H9 (cell line): ENCODE results near the gene THPO. TPM values are rescaled to one million over a fixed set of nuclear protein-coding genes. Genes with fewer than 3 reads are reported as not detected.

ENCODE experiments used
- DNase-seq: peaks from one replicate; pipeline ENCODE4 v3.0.0-alpha.2; 2017
- H2AFZ ChIP-seq: one replicate; pipeline ENCODE4 v1.6.1; 2013; ENCODE audit warnings: mild to moderate bottlenecking, low read length, control low read depth, moderate library complexity
- H2AK5ac ChIP-seq: 2 replicates; pipeline ENCODE4 v1.6.1; 2013; ENCODE audit warnings: low read length, control low read depth, mixed read lengths; ENCODE audit not compliant: insufficient read length
- H2BK120ac ChIP-seq: one replicate; pipeline ENCODE4 v1.6.1; 2013; ENCODE audit warnings: low read depth, mild to moderate bottlenecking, low read length, control low read depth, inconsistent platforms; ENCODE audit not compliant: poor library complexity, severe bottlenecking
- H2BK12ac ChIP-seq: 2 replicates; pipeline ENCODE4 v1.6.1; 2013; ENCODE audit warnings: low read length, control low read depth, mixed read lengths, low read depth; ENCODE audit not compliant: insufficient read length
- H2BK15ac ChIP-seq: 2 replicates; pipeline ENCODE4 v1.6.1; 2013; ENCODE audit warnings: low read depth, low read length, control low read depth
- H2BK20ac ChIP-seq: one replicate; pipeline ENCODE4 v1.6.1; 2013; ENCODE audit warnings: low read depth, mild to moderate bottlenecking, low read length, control low read depth, inconsistent platforms; ENCODE audit not compliant: poor library complexity, severe bottlenecking
- H2BK5ac ChIP-seq: 2 replicates; pipeline ENCODE4 v1.6.1; 2013; ENCODE audit warnings: low read length, control low read depth, mixed read lengths; ENCODE audit not compliant: insufficient read length
- H3K14ac ChIP-seq: 2 replicates; pipeline ENCODE4 v1.6.1; 2013; ENCODE audit warnings: low read length, control low read depth; ENCODE audit not compliant: insufficient read depth
- H3K18ac ChIP-seq: 2 replicates; pipeline ENCODE4 v1.6.1; 2013; ENCODE audit warnings: low read depth, mild to moderate bottlenecking, mixed read lengths, low read length, control low read depth; ENCODE audit not compliant: insufficient read length
- H3K23ac ChIP-seq: 2 replicates; pipeline ENCODE4 v1.6.1; 2013; ENCODE audit warnings: low read length, control low read depth, mixed read lengths, low read depth; ENCODE audit not compliant: insufficient read length
- H3K23me2 ChIP-seq: 2 replicates; pipeline ENCODE4 v1.6.1; 2013; ENCODE audit warnings: low read depth, mild to moderate bottlenecking, mixed read lengths, low read length, control low read depth; ENCODE audit not compliant: insufficient read length, poor library complexity, severe bottlenecking
- H3K27ac ChIP-seq: 2 replicates; pipeline ENCODE4 v1.5.1; 2013; ENCODE audit warnings: low read length, control low read depth, mixed read lengths, low read depth; ENCODE audit not compliant: insufficient read length
- H3K27me3 ChIP-seq: 2 replicates; pipeline ENCODE4 v1.6.1; 2013; ENCODE audit warnings: low read length, control low read depth, inconsistent platforms; ENCODE audit not compliant: insufficient read depth
- H3K4ac ChIP-seq: 2 replicates; pipeline ENCODE4 v1.6.1; 2013; ENCODE audit warnings: low read depth, mild to moderate bottlenecking, control low read depth, inconsistent platforms, low read length, moderate library complexity
- H3K4me1 ChIP-seq: 2 replicates; pipeline ENCODE4 v1.6.1; 2013; ENCODE audit warnings: low read length, control low read depth, inconsistent platforms; ENCODE audit not compliant: insufficient read depth
- H3K4me2 ChIP-seq: 2 replicates; pipeline ENCODE4 v1.6.1; 2013; ENCODE audit warnings: low read length, control low read depth, mixed read lengths; ENCODE audit not compliant: insufficient read length, insufficient read depth
- H3K56ac ChIP-seq: 2 replicates; pipeline ENCODE4 v1.6.1; 2013; ENCODE audit warnings: low read depth, mild to moderate bottlenecking, mixed read lengths, low read length, control low read depth; ENCODE audit not compliant: insufficient read length
- H3K79me1 ChIP-seq: 2 replicates; pipeline ENCODE4 v1.6.1; 2013; ENCODE audit warnings: low read depth, mild to moderate bottlenecking, moderate library complexity, low read length, control low read depth, inconsistent platforms; ENCODE audit not compliant: insufficient read depth, poor library complexity, severe bottlenecking
- H3K79me2 ChIP-seq: 2 replicates; pipeline ENCODE4 v1.6.1; 2013; ENCODE audit warnings: low read length, control low read depth, inconsistent platforms; ENCODE audit not compliant: insufficient read depth
- H3K9ac ChIP-seq: 2 replicates; pipeline ENCODE4 v1.6.1; 2013; ENCODE audit warnings: low read length, control low read depth, mixed read lengths; ENCODE audit not compliant: insufficient read length; ENCODE audit errors: extremely low read depth
- H3K9me3 ChIP-seq: one replicate; pipeline ENCODE4 v1.6.1; 2013; ENCODE audit warnings: low read depth, low read length, inconsistent platforms; ENCODE audit not compliant: control insufficient read depth
- H3T11ph ChIP-seq: one replicate; pipeline ENCODE4 v1.6.1; 2013; ENCODE audit warnings: mild to moderate bottlenecking, low read length, control low read depth, inconsistent platforms
- H4K20me1 ChIP-seq: one replicate; pipeline ENCODE4 v1.6.1; 2013; ENCODE audit not compliant: control insufficient read depth, insufficient read length, insufficient read depth
- H4K5ac ChIP-seq: 2 replicates; pipeline ENCODE4 v1.6.1; 2013; ENCODE audit warnings: low read depth, mild to moderate bottlenecking, mixed read lengths, low read length, control low read depth; ENCODE audit not compliant: insufficient read length
- H4K8ac ChIP-seq: replicated peaks from 2 replicates; pipeline ENCODE4 v1.6.1; 2013; ENCODE audit warnings: low read length, control low read depth, mixed read lengths, low read depth; ENCODE audit not compliant: insufficient read length
- H4K91ac ChIP-seq: 2 replicates; pipeline ENCODE4 v1.6.1; 2013; ENCODE audit warnings: low read depth, mild to moderate bottlenecking, moderate library complexity, mixed read lengths, low read length, control low read depth; ENCODE audit not compliant: insufficient read length
- H3K27ac Mint-ChIP-seq, 3 experiments: 2 replicates in 2 of 3; 3 replicates in 1 of 3; pipeline ENCODE4 v1.8.0; 2020 to 2021; ENCODE audit warnings: mixed read lengths in 3 of 3, mild to moderate bottlenecking in 1 of 3, moderate library complexity in 1 of 3
- H3K27me3 Mint-ChIP-seq: 2 replicates; pipeline ENCODE4 v1.8.0; 2021; ENCODE audit warnings: low read depth, mild to moderate bottlenecking, moderate library complexity, mixed read lengths
- H3K36me3 Mint-ChIP-seq, 3 experiments: 2 replicates in 2 of 3; 3 replicates in 1 of 3; pipeline ENCODE4 v1.8.0; 2020 to 2021; ENCODE audit warnings: low read depth in 3 of 3, mixed read lengths in 3 of 3; ENCODE audit not compliant: insufficient read depth in 1 of 3
- H3K4me1 Mint-ChIP-seq, 2 experiments: 2 replicates each; pipeline ENCODE4 v1.8.0; 2020; ENCODE audit warnings: mixed read lengths in 2 of 2
- H3K4me3 Mint-ChIP-seq, 2 experiments: 2 replicates in 1 of 2; 3 replicates in 1 of 2; pipeline ENCODE4 v1.8.0; 2020 to 2021; ENCODE audit warnings: mild to moderate bottlenecking in 2 of 2, mixed read lengths in 2 of 2, moderate library complexity in 1 of 2
- H3K9me3 Mint-ChIP-seq, 2 experiments: 2 replicates in 1 of 2; 3 replicates in 1 of 2; pipeline ENCODE4 v1.8.0; 2020; ENCODE audit warnings: mild to moderate bottlenecking in 2 of 2, mixed read lengths in 2 of 2, moderate library complexity in 1 of 2
- WGBS: extraction: QIAGEN DNeasy Blood & Tissue Kit; methylation state at CpG from one replicate; pipeline ENCODE4 v1.1.7; 2013; ENCODE audit warnings: missing lambda C conversion rate, low lambda C conversion rate, mixed read lengths; ENCODE audit not compliant: insufficient read length; ENCODE audit errors: extremely low coverage; 5-methylcytosine and 5-hydroxymethylcytosine counted together
- total RNA-seq: library from RNA; stranded (reverse); gene quantifications from 2 replicates; pipeline ENCODE4 v1.2.1, GENCODE V29; 2021
- TF ChIP-seq, protein P1 (sequence below): fragments of 200-600 bp; sonication (generic); conservative IDR thresholded peaks from 3 replicates; pipeline ENCODE4 v1.8.0; 2021; ENCODE audit warnings: antibody characterized with exemption, mild to moderate bottlenecking

The THPO gene
- total RNA-seq, 1 experiment from 2014 or later, result 0.85 TPM

DNA sequence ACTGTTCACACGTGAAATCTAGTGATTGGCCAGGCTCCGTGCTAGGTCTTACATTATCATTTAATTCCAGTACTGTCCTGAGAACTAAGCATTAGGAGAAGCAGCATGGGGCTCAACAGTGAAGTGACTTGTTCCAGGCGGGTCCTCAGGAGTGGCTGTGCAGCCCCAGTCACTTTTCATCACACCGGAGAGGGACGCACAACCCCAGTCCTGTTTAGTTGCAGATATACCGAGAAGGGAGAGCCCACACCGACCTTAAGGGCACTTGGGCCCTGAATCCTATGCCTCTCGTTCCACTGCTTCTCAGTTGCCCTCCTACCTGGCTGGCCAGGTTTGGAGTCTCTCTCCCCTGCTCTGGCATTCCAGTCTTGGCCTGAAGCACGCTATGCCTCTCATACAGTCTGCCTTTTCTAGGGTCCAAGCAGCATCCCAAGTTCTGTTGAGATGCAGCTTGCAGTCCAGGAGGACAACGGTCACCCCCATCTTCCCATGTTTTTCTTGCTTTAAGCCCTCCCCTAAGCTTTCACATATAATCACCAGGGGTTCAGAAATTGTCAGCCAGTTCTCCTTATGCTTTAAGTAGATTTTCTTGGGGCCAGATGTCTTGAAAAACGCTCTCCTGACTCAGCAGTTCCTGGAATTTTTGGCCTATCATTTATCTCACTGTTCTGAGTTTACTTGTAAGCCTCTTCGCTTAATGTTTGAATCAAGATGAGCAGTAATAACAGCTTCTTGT lies 30.5 kb downstream of the THPO start:
- WGBS, result no CpG with 5 or more reads among the region's 12 CpGs
- H3K4me3 Mint-ChIP-seq, result no peak overlapping the region
- H3K27me3 Mint-ChIP-seq, result no peaks in the 10 kb centered on the region
- peak overlapping the region; percentile 16 to 85 (median 52); a peak in 3 of 7 replicates for H3K27ac Mint-ChIP-seq
- Histone ChIP-seq H2BK20ac (no peak overlapping the region), H3K79me1 (no peaks in the 10 kb centered on the region), H2BK12ac (no peak overlapping the region), H3K18ac (no peak overlapping the region), H3K4ac (no peak overlapping the region), H2AK5ac (no peak overlapping the region), H3K14ac (no peak overlapping the region), H3K9me3 (no peaks in the 10 kb centered on the region), H3K23me2 (no peaks in the 10 kb centered on the region), H3K27ac (no peak overlapping the region), H4K5ac (no peak overlapping the region), H2BK5ac (no peak overlapping the region), H3K4me2 (no peak overlapping the region), H3K27me3 (no peaks in the 10 kb centered on the region), H2BK120ac (no peak overlapping the region), H4K20me1 (no peaks in the 10 kb centered on the region), H3K23ac (no peak overlapping the region), H2BK15ac (no peak overlapping the region), H3T11ph (no peak overlapping the region), H3K56ac (no peak overlapping the region), H3K4me1 (0 out of 2 replicates have a peak, but pooled peaks cover 2% of the 10 kb centered on the region), H3K9ac (no peak overlapping the region), H4K91ac (no peak overlapping the region), H2AFZ (no peak overlapping the region), H4K8ac (no peak overlapping the region), H3K79me2 (no peaks in the 10 kb centered on the region)
- H3K36me3 Mint-ChIP-seq, result peaks cover 15 to 40% (median 34%) of the 10 kb centered on the region in 3 experiments; a peak in 6 of 7 replicates
- H3K9me3 Mint-ChIP-seq, result no peaks in the 10 kb centered on the region
- TF ChIP-seq, protein P1, sequence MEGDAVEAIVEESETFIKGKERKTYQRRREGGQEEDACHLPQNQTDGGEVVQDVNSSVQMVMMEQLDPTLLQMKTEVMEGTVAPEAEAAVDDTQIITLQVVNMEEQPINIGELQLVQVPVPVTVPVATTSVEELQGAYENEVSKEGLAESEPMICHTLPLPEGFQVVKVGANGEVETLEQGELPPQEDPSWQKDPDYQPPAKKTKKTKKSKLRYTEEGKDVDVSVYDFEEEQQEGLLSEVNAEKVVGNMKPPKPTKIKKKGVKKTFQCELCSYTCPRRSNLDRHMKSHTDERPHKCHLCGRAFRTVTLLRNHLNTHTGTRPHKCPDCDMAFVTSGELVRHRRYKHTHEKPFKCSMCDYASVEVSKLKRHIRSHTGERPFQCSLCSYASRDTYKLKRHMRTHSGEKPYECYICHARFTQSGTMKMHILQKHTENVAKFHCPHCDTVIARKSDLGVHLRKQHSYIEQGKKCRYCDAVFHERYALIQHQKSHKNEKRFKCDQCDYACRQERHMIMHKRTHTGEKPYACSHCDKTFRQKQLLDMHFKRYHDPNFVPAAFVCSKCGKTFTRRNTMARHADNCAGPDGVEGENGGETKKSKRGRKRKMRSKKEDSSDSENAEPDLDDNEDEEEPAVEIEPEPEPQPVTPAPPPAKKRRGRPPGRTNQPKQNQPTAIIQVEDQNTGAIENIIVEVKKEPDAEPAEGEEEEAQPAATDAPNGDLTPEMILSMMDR, result no peak
- no peak for DNase-seq
- peaks cover 15 to 21% of the 10 kb centered on the region in 2 experiments for H3K4me1 Mint-ChIP-seq
